GOT3 (cell line): ENCODE results near the gene BICDL2.
"Not testable (repeated sequence)": the region's sequence is repeated elsewhere in the genome, so short reads cannot be mapped to it uniquely, and the experiment has no call there.

Experiments used
- DNase-seq: peaks from one replicate; lab custom pipeline; 2025; ENCODE audit warnings: mixed read lengths; lab: John Stamatoyannopoulos, UW

Gene BICDL2

DNA sequence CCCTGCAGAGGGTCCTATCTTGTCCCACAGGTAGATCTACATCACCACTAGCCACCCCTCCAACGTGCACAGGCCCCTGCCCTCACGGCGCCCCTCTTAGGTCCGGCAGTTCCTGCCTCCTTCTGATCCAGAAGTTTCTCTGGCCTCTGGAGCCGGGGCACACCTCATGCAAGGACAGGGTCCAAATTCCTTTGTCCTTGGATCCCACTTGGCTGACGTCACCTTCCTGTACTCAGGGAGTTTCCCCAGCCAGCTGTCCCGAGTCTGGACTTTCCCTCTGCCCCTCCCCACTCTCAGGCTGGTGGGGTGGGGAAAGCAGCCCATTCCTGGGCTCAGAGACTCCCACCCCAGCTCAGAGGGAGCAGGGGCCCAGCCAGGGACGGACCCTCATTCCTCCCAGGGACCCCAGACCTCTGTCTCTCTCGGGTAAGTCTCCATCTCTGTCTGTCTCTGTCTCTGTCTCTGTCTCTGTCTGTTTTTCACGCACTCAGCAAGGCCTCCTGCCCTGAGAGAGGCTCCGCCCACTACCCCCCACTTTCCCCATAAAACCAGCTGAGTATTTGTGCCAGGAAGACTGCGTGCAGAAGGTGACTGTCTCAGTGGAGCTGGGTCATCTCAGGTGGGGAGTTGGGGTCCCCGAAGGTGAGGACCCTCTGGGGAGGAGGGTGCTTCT, 28.5 kb upstream of the BICDL2 start, which contains the start of gene IL32:
TSS of gene IL32 (plus strand) at position 572 of the 673 bp plus-strand sequence. CDS start 172 bp downstream, outside the sequence.
- no peak for DNase-seq

DNA sequence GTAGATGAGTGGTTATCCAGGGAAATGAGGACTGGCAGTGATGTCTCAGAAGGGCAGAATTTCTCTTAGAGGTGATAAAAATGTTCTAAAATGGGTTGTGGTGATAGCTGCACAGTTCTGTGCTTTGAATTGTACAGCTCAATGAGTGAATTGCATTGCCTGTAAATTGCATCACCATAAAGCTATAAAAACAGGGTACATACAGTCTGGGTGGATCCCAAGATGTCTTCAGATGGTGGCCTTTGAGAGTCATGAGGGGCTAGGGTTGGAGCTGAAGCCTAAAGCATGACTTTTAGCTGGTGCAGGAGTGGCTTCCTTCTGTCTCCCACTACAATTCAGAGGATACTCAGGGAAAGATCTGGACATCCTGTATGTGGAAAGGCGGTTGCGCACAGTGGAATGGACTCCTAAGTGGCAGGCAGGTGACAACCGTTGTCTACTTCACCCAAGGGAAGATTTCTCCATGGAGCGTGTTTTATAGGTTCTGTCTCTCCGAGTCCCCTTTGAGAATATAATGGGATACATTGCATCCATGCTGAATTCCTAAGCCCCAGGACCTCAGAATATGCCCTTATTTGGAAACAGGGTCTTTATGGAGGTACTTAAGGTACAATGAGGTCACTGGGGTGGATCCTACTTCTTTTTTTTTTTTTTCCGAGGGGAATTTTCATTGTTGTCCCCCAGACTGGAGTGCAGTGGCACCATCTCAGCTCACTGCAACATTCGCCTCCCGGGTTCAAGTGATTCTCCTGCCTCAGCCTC, 27.1 kb upstream of the BICDL2 start:
- DNase-seq, result no peak

DNA sequence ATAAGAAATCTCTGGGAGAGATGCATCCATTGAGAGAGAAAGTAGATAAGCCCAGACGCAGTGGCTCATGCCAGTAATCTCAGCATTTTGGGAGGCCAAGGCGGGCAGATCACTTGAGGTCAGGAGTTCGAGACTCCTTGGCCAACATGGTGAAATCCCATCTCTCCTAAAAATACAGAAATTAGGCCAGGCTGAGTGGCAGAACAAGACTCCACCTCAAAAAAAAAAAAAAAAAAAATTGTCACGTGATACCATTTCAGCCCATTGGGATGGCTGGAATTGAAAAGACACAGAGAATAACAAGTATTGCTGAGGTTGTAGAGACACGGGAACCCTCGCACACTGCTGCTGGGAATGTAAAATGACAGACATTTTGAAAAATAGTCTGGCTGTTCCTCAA, 25.8 kb upstream of the BICDL2 start:
- DNase-seq, result no peak

DNA sequence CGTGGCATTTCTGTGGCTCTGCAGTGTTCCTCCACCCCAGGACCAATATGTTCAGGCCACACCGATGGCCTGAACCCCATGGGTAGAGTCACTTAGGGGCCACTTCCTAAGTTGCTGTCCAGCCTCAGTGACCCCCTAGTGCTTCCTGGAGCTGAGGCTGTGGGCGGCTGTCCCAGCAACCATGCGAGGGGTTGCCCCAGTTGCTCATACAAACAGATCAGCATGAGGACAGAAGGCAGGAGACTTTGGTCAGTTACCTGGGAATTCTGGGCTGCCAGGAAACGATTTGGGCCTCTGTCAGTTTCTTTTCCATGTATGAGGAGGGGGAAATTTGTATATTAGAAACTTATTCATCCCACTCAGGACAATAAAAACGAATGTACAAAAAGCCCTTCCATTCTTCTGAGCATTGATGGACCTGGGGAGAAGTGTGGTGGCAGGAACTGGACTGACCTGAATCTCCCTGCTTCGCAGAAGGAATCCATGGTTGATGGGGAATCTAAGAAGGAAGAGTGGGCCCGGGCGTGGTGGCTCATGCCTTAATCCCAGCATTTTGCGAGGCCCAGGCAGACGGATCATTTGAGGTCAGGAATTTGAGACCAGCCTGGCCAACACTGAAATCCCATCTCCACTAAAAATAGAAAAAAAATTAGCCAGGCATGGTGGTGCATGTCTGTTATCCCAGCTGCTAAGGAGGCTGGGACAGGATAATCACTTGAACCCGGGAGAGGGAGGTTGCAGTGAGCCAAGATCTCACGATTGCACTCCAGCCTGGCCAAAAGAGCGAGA, 23.8 kb upstream of the BICDL2 start:
- no peak for DNase-seq

DNA sequence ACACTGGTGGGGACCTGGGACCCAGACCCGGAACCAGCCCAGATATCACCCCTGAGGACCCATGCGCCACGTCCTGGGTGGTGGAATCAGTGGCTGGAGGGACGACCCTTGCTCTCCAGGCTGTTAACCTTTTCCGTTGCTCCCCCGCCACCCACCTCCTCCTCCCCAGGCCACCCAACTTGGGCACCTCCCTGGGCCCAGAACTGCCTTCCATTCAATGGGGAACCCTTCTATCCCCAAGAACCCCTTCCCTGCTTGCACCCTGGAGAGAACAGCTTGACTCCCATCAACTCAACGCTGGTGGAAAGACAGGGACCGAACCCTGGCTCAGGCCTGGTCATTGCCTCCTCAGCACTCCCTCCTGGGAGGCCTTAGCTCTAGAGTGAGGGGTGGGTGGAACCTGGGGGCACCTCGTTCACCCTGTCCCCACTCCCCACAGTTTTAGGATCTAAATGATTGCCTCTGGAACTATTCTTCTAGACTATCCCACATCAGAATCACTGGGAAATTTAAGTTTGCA, 23.0 kb upstream of the BICDL2 start:
- DNase-seq, result no peak

DNA sequence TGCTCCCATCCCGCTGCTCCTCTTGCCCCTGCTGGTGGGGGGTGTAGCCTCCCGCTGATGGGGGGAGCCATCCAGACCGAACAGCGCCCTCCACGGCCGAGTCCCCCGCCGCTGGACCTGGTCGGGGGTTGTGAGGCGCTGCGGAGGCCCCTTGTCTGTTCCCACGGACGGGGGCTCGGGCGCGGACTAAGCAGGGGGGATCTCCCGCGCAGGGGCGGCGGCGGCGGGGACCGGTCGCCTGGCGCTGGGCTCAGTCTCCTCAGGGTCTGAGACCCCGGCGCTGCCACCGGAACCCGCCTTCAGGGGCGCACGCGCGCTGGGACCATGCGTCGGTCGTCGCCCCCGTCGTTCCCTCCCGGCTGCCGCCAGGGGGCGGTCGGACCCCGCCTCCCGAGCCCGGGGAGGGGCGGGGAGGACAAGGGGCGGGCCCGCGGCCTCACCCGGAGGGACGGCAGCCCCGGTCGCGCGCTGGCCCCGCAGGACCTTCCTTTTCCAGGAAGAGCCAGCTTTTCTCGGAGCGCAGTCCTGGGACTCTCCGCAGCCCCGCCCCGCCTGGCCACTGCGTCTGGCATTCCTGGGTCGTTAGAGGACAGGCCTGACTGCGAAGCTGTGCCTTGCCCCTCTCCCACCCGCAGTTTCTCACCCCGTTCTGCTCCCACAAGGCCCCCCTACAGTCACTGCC, 22.4 kb upstream of the BICDL2 start:
- peak; percentile 50 for DNase-seq

DNA sequence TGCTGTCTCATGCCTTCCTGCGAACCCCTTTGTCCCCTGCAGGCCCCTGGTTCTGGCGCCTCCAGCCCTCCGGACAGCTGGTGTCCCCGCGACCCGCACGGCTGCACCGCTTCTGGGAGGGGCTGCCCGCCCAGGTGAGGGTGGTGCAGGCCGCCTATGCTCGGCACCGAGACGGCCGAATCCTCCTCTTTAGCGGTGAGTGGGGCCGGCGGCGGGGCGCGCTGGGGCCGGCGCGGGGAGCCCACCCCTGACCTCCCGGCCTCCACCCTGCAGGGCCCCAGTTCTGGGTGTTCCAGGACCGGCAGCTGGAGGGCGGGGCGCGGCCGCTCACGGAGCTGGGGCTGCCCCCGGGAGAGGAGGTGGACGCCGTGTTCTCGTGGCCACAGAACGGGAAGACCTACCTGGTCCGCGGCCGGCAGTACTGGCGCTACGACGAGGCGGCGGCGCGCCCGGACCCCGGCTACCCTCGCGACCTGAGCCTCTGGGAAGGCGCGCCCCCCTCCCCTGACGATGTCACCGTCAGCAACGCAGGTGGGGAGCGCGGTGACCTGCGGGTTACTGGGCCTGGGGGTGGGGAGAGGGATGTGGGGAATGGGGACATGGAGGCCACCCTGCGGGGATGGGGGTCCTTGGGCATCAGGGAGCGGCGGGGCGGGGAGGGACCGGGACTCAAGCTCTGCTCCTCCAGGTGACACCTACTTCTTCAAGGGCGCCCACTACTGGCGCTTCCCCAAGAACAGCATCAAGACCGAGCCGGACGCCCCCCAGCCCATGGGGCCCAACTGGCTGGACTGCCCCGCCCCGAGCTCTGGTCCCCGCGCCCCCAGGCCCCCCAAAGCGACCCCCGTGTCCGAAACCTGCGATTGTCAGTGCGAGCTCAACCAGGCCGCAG, 21.6 kb upstream of the BICDL2 start:
- no peak for DNase-seq

DNA sequence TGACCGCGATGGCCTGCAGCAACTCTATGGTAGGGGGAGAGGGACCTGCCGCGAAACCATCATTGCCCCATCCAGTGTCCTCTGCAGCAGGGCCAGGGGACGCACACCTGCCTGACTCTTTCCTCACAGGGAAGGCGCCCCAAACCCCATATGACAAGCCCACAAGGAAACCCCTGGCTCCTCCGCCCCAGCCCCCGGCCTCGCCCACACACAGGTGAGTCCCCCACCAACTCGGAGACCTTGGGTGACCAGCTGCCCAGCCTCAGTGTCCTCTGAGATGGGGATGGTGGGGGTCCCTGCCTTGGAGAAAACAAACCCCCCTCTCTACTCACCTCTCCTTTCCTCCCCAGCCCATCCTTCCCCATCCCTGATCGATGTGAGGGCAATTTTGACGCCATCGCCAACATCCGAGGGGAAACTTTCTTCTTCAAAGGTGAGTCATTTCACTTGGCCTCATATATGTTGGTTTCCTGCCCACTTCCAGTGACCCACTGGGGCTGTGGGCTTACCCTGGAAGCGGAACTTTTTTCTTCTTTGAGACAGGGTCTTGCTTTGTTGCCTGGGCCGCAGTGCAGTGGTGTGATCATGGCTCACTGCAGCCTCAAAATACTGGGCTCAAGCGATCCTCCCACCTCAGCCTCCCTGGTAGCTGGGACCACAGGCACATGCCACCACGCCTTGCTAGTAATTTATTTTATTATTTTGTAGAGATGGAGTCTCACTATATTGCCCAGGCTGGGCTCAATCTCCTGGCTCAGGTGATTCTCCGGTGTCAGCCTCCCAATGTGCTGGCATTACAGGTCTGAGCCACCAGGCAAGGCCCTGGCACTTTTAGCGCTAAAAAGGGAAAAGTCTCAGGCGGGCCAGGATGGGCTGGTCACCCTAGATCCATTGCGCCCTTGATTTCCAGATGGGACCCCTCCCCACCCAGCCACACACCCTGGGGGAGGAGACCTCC, 20.7 kb upstream of the BICDL2 start:
- no peak for DNase-seq

DNA sequence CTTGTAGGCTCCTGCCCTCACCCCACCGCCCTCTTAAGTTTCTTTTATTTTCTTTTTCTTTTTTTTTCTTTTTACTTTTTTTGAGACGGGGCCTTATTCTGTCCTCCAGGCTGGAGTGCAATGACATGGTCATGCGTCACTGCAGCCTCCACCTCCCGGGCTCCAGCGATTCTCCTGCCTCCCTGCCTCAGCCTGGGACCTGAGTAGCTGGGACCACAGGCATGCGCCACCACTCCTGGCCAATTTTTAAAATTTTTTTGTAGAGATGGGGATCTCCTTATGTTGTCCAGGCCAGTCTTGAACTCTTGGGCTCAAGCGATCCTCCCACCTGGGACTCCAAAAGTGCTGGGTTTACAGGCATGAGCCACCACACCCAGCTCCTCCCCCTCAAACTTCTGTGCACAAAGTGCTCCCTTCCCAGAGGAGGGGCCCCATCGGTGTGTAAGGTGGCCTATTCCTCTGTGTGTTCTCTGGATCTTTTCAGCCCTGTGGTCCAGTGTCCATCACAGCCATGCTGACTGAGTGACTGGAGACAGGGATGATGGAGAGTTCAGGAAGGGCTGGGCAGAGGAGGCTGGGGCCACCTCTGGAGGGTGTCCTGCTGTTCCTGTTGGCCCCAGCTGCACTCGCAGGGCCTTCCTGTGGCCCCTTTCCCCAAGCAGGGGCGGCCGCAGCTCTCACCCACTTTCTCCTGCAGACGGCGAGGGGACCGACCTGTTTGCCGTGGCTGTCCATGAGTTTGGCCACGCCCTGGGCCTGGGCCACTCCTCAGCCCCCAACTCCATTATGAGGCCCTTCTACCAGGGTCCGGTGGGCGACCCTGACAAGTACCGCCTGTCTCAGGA, 19.8 kb upstream of the BICDL2 start:
- no peak for DNase-seq

DNA sequence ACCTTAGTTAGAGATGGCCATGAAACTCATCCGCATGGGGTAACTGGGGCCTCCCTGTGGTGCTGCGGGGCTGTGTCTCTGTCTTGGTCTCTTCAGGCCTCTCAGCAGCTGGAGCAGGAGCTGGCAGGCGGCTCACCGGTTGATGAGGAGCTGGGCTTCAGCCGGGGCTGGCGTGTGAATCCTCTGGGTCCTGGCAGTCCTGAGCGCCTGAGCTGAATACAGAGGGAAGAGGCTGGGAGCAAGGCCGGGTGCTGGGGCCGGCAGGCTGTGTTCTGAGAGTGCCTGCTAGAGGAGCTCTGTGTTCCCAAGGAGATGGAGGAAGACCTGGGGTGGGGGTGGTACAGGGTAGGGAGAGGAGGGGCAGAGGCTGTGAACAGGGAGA, 19.0 kb upstream of the BICDL2 start:
- not testable (repeated sequence) for DNase-seq

DNA sequence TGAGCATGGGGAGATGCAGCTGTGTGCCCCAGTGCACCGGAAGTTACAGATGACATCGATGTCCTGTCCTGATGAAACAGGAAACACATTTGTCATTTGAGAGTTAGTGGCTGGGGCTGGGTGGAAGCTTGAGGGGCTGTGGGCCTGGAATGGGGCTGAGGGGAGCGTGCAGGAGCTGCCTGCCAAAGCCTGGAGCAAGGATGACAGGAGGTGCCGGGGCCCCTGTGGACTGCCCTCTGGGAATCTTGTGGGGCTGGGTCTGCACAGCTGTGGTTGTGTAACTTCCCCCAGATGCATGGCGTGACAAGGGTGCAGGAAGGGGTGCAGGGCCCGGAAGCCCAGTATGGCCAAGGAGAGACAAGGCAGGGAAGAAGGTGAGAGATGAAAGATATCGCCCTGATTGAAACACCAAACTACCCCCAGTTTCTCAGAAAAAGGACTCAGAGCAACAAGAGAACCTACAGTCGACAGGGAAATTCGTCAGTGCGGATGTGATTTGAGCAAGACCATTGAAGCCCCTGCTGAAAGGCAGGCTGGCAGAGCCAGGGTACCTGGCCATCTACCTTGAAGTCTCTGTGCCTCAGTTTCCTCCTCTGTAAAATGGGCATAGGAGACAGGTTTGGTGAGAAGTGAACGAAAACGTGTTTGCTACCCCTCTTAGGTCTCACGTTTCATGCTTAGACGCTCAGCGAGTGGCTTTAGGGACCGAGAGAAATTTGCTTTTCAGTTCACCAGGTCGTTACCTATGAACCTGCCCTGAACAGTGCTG, 18.4 kb upstream of the BICDL2 start:
- DNase-seq, result no peak

DNA sequence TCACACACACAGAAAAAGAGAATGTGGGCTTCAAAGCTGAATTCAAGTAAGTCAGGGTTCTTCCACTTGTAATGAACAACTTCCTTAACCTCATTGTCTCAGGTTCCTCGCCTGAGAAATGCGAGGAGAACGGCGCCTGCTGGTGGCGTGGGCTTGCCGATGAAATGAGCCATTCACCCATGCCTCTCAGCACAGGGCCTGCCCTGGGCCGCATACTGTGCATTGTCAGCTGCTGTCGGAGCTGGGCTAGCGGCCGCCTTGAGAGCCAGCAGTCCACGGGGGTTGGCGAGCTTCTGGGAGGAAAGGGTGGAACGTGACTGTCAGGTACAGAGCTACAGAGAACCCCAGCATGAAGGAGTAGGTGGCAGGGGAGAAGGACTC, 16.6 kb upstream of the BICDL2 start:
- not testable (repeated sequence) for DNase-seq

DNA sequence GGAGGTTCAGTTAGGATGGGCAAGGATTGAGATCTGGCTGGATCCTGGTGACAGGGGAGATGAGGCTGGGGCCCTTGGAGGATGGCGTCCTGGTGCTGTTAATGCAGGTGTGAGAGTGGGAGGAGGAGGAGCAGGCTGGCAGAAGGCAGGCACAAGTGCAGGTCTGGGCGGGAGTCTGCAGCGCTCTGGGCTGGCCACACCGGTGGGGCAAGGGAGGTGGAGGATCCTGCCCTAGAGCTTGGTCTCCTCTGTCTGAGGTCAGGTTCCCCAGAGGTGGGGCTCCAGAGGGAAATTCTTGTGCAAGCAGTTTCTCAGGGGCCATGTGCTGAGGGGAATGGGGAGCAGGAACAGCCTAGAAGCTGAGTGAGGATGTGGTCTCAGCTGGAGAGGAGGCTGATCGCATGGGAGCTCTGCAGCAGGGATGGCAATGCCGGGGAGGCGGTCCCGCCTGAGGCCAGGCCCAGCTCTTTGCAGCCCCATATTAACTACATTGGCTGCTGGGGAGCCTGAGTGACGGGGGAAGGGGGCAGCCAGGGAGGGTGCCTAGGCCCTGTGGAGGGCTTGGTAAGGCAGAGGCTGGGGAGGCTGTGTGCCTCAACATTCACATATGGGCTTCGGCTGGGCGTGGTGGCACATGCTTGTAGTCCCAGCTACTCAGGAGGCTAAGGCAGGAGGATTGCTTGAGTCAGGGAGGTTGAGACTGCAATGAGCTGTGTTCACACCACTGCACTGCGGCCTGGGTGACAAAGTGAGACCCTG, 16.0 kb upstream of the BICDL2 start:
- DNase-seq, result not testable (repeated sequence)

DNA sequence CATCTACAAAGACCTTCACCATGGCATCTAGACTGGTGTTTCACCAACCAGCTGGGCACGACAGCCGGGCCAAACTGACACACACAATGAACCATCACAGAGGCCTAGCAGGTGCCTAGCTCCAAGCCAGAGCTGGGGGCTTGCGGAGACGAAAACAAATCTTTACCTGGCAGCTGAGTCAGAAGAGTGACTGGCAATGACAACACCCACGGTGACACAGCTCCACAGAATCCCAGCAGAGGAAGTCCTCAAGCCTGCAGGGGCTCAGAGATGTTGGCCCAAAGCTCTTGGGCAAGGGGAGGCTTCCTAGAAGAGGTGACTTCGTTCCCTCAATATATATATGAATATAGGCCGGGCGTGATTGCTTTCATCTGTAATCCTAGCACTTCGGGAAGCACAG, 14.8 kb upstream of the BICDL2 start:
- DNase-seq, result no peak

DNA sequence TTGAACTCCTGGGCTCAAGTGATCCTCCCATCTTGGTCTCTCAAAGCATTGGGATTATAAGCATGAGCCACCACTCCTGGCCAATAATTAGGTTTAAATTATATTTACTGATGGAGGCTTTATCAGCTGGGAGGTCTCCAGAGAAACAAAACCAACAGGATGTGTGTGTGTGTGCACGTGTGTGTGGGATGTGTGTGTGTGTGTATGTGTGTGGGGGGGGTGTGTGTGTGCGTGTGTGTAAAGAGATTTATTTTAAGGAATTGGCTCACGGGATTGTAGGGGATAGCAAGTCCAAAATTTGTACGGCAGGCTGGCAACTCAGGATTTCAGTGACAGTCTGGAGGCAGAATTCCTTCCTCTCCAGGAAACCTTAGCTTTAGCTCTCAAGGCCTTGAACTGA, 14.3 kb upstream of the BICDL2 start:
- DNase-seq, result no peak

DNA sequence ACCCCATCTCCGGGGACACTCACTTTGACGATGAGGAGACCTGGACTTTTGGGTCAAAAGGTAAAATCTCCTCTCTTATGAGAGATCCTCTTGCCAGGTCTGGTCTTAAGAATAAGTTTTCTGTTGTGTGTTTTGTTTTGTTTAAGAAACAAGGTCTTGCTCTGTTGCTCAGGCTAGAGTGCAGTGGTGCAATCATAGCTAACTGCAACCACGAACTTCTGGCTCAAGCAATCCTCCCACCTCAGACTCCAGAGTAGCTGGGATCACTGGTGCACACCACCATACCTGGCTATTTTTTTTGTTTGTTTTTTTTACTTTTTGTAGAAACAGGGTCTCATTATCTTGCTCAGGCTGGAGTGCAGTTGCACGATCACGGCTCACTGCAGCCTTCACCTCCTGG, 13.7 kb upstream of the BICDL2 start:
- DNase-seq, result no peak

DNA sequence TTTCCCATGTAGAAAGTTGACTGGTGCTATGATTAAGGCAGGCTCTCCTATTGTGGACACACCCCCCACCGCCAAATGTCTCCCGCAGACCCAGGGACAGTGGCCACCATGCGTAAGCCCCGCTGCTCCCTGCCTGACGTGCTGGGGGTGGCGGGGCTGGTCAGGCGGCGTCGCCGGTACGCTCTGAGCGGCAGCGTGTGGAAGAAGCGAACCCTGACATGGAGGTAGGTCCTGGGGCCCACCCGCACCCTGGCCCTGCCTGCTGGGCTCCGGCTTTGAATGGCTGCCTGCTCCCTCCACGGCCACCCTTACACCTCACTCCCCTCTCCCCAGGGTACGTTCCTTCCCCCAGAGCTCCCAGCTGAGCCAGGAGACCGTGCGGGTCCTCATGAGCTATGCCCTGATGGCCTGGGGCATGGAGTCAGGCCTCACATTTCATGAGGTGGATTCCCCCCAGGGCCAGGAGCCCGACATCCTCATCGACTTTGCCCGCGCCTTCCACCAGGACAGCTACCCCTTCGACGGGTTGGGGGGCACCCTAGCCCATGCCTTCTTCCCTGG, 13.3 kb upstream of the BICDL2 start:
- no peak for DNase-seq
